Fibroblast of lung (primary cell): ENCODE data around the gene MAK.

Experiments
- CTCF ChIP-seq, 2 donors: IDR thresholded peaks in 1 of 2; conservative IDR thresholded peaks in 1 of 2; 1 replicate in 1 of 2; 2 replicates in 1 of 2; pipeline ENCODE4 v1.5.1; 2011 to 2012; ENCODE audit warnings: low read length in 2 of 2, control low read depth in 1 of 2, inconsistent platforms in 1 of 2, low read depth in 1 of 2, mild to moderate bottlenecking in 1 of 2
- EZH2 ChIP-seq: IDR thresholded peaks from 2 replicates; pipeline ENCODE4 v1.5.1; 2012; ENCODE audit warnings: low read length, control low read depth, mild to moderate bottlenecking; ENCODE audit errors: missing control alignments

- no peak for TF ChIP-seq CTCF (conservative IDR thresholded peaks at IDR 0.05 in 1 of 2, IDR thresholded peaks at IDR 0.05 in 1 of 2; ENCODE audit: low read depth in 1 of 2, low read length in 2 of 2)
- TF ChIP-seq EZH2: no peak
Observed at GRCh38 chr6:10725044-10725443, 113.3 kb downstream of the MAK start.
